OCI-LY3 (cell line): ENCODE measurements around the gene HTR3B.

Source experiments
- CTCF ChIP-seq: fragments of 200-600, 300-600 bp; sonication (generic); IDR thresholded peaks from 2 replicates; pipeline ENCODE4 v1.5.1; 2014; ENCODE audit warnings: antibody characterized with exemption, low read length, low read depth
- EZH2phosphoT487 ChIP-seq: fragments of 200-600 bp; shearing (Covaris generic); IDR thresholded peaks from 2 replicates; pipeline ENCODE4 v1.6.1; 2018; ENCODE audit warnings: antibody characterized with exemption, mixed run types, low read depth

- TF ChIP-seq EZH2phosphoT487 = no peak
- TF ChIP-seq CTCF = no peak
Measured at GRCh38 chr11:113907152-113907551, 2.6 kb downstream of the HTR3B start.
